ENCODE results near the gene SOST.
"Not testable (repeated sequence)": the region's sequence is repeated elsewhere in the genome, so short reads cannot be mapped to it uniquely, and the experiment has no call there.

The SOST gene

DNA sequence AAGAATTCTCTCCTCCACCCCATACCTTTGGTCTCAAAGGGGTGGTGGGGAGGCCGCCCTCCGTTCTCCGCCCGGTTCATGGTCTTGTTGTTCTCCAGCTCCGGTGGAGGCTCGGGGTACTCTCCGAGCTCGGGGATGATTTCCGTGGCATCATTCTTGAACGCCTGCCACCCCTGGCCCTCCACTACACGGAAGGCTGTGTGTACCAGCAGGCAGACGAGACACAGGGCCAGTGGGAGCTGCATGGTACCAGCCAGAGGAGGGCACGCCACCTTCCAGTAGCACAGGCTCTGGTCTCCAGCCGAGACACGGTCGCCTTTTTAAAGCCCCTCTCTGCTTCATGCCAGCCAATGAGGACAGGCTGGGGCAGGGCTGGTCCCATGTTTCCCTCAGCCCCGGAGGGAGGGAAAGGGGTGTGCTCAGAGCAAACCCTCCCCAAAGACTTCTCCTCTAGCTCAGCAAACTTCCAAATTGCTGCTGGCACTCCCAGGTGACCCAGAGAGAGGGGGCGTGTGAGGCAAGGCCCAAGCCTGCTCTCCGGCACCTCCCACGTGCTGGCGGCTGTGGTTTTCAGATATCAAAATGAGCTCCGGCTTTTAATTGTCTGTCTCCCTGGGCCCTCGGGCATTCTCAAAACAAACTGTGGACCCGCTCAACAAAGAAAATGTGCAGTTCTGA lies at the start of gene SOST:
Gene SOST, minus strand, starts transcription at position 295 of the 678 bp plus-strand sequence. Its CDS starts 50 bp downstream, at position 245.
- peaks cover 30% of the 10 kb centered on the region for H3K27me3 ChIP-seq (ENCODE audit: control insufficient read depth, insufficient read depth, low read length)
- H3K36me3 ChIP-seq (ENCODE audit: control insufficient read depth, insufficient read depth, low read length): no peaks in the 10 kb centered on the region
- peaks cover 35% of the 10 kb centered on the region for H3K4me1 ChIP-seq (ENCODE audit: control insufficient read depth, insufficient read depth, low read length)
- H3K9me3 ChIP-seq (ENCODE audit: control insufficient read depth, insufficient read depth, low read depth, low read length): no peaks in the 10 kb centered on the region
- no peak within 1 kb of the TSS for H3K27ac ChIP-seq (ENCODE audit: low read depth, low read length)
- no peak within 1 kb of the TSS for H3K4me3 ChIP-seq (ENCODE audit: low read depth, low read length)
- no peak within 1 kb of the TSS for H3K9ac ChIP-seq (ENCODE audit: low read length)

DNA sequence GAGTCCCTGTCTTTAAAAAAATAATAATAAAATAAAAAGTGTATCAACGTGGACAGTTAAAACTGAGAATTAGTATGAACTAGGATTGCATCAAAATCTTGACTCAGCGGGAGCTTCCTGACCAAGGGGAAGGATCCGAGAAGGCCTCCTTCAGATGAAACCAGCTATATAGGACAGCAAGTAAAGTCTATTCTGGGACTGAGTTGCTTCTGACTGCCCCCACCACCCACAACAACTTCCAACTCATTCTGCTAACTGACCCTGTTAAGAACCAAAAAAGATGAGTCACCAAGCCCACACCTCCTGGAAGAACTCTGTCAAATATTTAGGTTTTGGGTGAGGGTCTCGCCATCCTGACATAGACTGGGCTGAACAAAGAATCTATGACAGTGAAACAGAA lies 49.5 kb upstream of the SOST start:
- H3K27ac ChIP-seq (ENCODE audit: low read depth, low read length): no peak overlapping the region
- no peak overlapping the region for H3K9ac ChIP-seq (ENCODE audit: low read length)
- peaks cover 17% of the 10 kb centered on the region for H3K4me1 ChIP-seq (ENCODE audit: control insufficient read depth, insufficient read depth, low read length)
- H3K9me3 ChIP-seq (ENCODE audit: control insufficient read depth, insufficient read depth, low read depth, low read length): no peaks in the 10 kb centered on the region
- H3K27me3 ChIP-seq (ENCODE audit: control insufficient read depth, insufficient read depth, low read length): no peaks in the 10 kb centered on the region
- no peak overlapping the region for H3K4me3 ChIP-seq (ENCODE audit: low read depth, low read length)
- H3K36me3 ChIP-seq (ENCODE audit: control insufficient read depth, insufficient read depth, low read length): peaks cover 7% of the 10 kb centered on the region; the same call in 1 of the 2 replicates

DNA sequence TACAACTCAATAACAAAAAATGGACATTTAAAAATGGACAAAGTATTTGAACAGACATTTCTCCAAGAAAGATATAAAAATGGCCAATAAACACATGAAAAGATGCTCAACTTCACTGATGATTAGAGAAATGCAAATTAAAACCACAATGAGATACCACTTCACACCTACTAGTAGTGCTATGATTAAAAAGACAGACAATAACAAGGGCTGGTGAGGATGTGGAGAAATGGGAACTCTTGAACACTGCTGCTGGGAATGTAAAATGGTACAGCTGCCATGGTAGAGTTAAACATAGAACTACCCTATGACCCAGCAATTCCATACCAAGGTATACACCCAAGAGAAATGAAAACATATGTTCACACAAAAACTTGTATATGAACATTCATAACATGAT lies 46.5 kb upstream of the SOST start:
- H3K9me3 ChIP-seq (ENCODE audit: control insufficient read depth, insufficient read depth, low read depth, low read length): no peaks in the 10 kb centered on the region
- H3K36me3 ChIP-seq (ENCODE audit: control insufficient read depth, insufficient read depth, low read length): peaks cover 7% of the 10 kb centered on the region; the same call in 1 of the 2 replicates
- peaks cover 30% of the 10 kb centered on the region for H3K4me1 ChIP-seq (ENCODE audit: control insufficient read depth, insufficient read depth, low read length)
- no peak overlapping the region for H3K27ac ChIP-seq (ENCODE audit: low read depth, low read length)
- no peaks in the 10 kb centered on the region for H3K27me3 ChIP-seq (ENCODE audit: control insufficient read depth, insufficient read depth, low read length)
- no peak overlapping the region for H3K9ac ChIP-seq (ENCODE audit: low read length)
- no peak overlapping the region for H3K4me3 ChIP-seq (ENCODE audit: low read depth, low read length)

GRCh38 chr17:43803758-43804157 lies 45.2 kb upstream of the SOST start:
- H3K27ac ChIP-seq (ENCODE audit: low read depth, low read length): peak overlapping the region; percentile 6; the same call in 1 of the 2 replicates
- H3K27me3 ChIP-seq (ENCODE audit: control insufficient read depth, insufficient read depth, low read length): no peaks in the 10 kb centered on the region
- peaks cover 4% of the 10 kb centered on the region; the same call in 1 of the 2 replicates for H3K36me3 ChIP-seq (ENCODE audit: control insufficient read depth, insufficient read depth, low read length)
- H3K4me3 ChIP-seq (ENCODE audit: low read depth, low read length): no peak overlapping the region; the same call in 1 of the 2 replicates
- H3K9ac ChIP-seq (ENCODE audit: low read length): peak overlapping the region; percentile 47
- H3K4me1 ChIP-seq (ENCODE audit: control insufficient read depth, insufficient read depth, low read length): peaks cover 30% of the 10 kb centered on the region
- 0 out of 2 replicates have a peak, but pooled peaks cover 2% of the 10 kb centered on the region for H3K9me3 ChIP-seq (ENCODE audit: control insufficient read depth, insufficient read depth, low read depth, low read length)

- no peak overlapping the region for H3K4me3 ChIP-seq (ENCODE audit: low read depth, low read length)
- peaks cover 30% of the 10 kb centered on the region for H3K4me1 ChIP-seq (ENCODE audit: control insufficient read depth, insufficient read depth, low read length)
- no peaks in the 10 kb centered on the region for H3K27me3 ChIP-seq (ENCODE audit: control insufficient read depth, insufficient read depth, low read length)
- H3K9ac ChIP-seq (ENCODE audit: low read length): no peak overlapping the region
- H3K27ac ChIP-seq (ENCODE audit: low read depth, low read length): no peak overlapping the region
- H3K36me3 ChIP-seq (ENCODE audit: control insufficient read depth, insufficient read depth, low read length): no peaks in the 10 kb centered on the region
- H3K9me3 ChIP-seq (ENCODE audit: control insufficient read depth, insufficient read depth, low read depth, low read length): peaks cover 6% of the 10 kb centered on the region
Measured at GRCh38 chr17:43801844-43802243, 43.3 kb upstream of the SOST start.

GRCh38 chr17:43800736-43801135 lies 42.1 kb upstream of the SOST start:
- H3K4me3 ChIP-seq (ENCODE audit: low read depth, low read length): no peak overlapping the region
- peaks cover 6% of the 10 kb centered on the region for H3K9me3 ChIP-seq (ENCODE audit: control insufficient read depth, insufficient read depth, low read depth, low read length)
- no peak overlapping the region for H3K27ac ChIP-seq (ENCODE audit: low read depth, low read length)
- no peak overlapping the region for H3K9ac ChIP-seq (ENCODE audit: low read length)
- no peaks in the 10 kb centered on the region for H3K36me3 ChIP-seq (ENCODE audit: control insufficient read depth, insufficient read depth, low read length)
- peaks cover 30% of the 10 kb centered on the region for H3K4me1 ChIP-seq (ENCODE audit: control insufficient read depth, insufficient read depth, low read length)
- H3K27me3 ChIP-seq (ENCODE audit: control insufficient read depth, insufficient read depth, low read length): no peaks in the 10 kb centered on the region

DNA sequence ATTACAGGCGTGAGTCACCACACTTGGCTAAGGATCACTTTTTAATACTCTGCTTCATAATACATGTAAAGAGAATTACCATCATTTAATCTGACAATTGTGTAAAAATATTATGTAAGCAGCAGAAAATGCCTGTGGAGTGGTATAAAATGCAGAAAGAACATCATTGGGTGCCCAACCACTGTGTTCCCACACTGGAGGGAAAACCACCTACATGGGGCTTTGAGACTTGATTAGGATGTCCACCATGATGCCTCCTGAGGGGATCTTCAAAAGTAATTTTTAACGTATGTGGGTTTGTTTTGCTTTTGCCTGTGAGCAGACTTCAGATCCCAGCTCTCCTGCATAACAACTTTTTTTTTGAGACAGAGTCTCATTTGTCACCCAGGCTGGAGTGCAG lies 40.5 kb upstream of the SOST start:
- Histone ChIP-seq H3K36me3 (ENCODE audit: control insufficient read depth, insufficient read depth, low read length) (no peaks in the 10 kb centered on the region), H3K27ac (ENCODE audit: low read depth, low read length) (no peak overlapping the region), H3K9me3 (ENCODE audit: control insufficient read depth, insufficient read depth, low read depth, low read length) (peaks cover 6% of the 10 kb centered on the region), H3K27me3 (ENCODE audit: control insufficient read depth, insufficient read depth, low read length) (no peaks in the 10 kb centered on the region), H3K4me1 (ENCODE audit: control insufficient read depth, insufficient read depth, low read length) (peaks cover 22% of the 10 kb centered on the region), H3K4me3 (ENCODE audit: low read depth, low read length) (no peak overlapping the region), H3K9ac (ENCODE audit: low read length) (no peak overlapping the region)

- not testable (repeated sequence) for H3K27ac ChIP-seq (ENCODE audit: low read depth, low read length); H3K27me3 ChIP-seq (ENCODE audit: control insufficient read depth, insufficient read depth, low read length); H3K36me3 ChIP-seq (ENCODE audit: control insufficient read depth, insufficient read depth, low read length); H3K4me3 ChIP-seq (ENCODE audit: low read depth, low read length); H3K9ac ChIP-seq (ENCODE audit: low read length); H3K9me3 ChIP-seq (ENCODE audit: control insufficient read depth, insufficient read depth, low read depth, low read length)
- H3K4me1 ChIP-seq (ENCODE audit: control insufficient read depth, insufficient read depth, low read length): peaks cover 12% of the 10 kb centered on the region; the same call in 1 of the 2 replicates
Measured at GRCh38 chr17:43798024-43798423, 39.4 kb upstream of the SOST start.

GRCh38 chr17:43792668-43793067 lies 34.1 kb upstream of the SOST start:
- H3K9ac ChIP-seq (ENCODE audit: low read length); H3K27me3 ChIP-seq (ENCODE audit: control insufficient read depth, insufficient read depth, low read length); H3K9me3 ChIP-seq (ENCODE audit: control insufficient read depth, insufficient read depth, low read depth, low read length): not testable (repeated sequence)

GRCh38 chr17:43791589-43791988 lies 33.0 kb upstream of the SOST start:
- H3K27ac ChIP-seq (ENCODE audit: low read depth, low read length): no peak overlapping the region
- no peak overlapping the region for H3K4me3 ChIP-seq (ENCODE audit: low read depth, low read length)

More at GRCh38 chr17:43792668-43793067, 34.1 kb upstream of the SOST start:
- not testable (repeated sequence) for H3K4me3 ChIP-seq (ENCODE audit: low read depth, low read length); H3K36me3 ChIP-seq (ENCODE audit: control insufficient read depth, insufficient read depth, low read length); H3K4me1 ChIP-seq (ENCODE audit: control insufficient read depth, insufficient read depth, low read length); H3K27ac ChIP-seq (ENCODE audit: low read depth, low read length)

GRCh38 chr17:43790311-43790940 lies 31.8 kb upstream of the SOST start:
- Histone ChIP-seq H3K9me3 (ENCODE audit: control insufficient read depth, insufficient read depth, low read depth, low read length) (0 out of 2 replicates have a peak, but pooled peaks cover 3% of the 10 kb centered on the region), H3K36me3 (ENCODE audit: control insufficient read depth, insufficient read depth, low read length) (no peaks in the 10 kb centered on the region), H3K27ac (ENCODE audit: low read depth, low read length) (no peak overlapping the region), H3K9ac (ENCODE audit: low read length) (no peak overlapping the region), H3K4me3 (ENCODE audit: low read depth, low read length) (no peak overlapping the region), H3K4me1 (ENCODE audit: control insufficient read depth, insufficient read depth, low read length) (peaks cover 3% of the 10 kb centered on the region), H3K27me3 (ENCODE audit: control insufficient read depth, insufficient read depth, low read length) (no peaks in the 10 kb centered on the region)

More at GRCh38 chr17:43791589-43791988, 33.0 kb upstream of the SOST start:
- Histone ChIP-seq H3K9me3 (ENCODE audit: control insufficient read depth, insufficient read depth, low read depth, low read length) (0 out of 2 replicates have a peak, but pooled peaks cover 3% of the 10 kb centered on the region), H3K4me1 (ENCODE audit: control insufficient read depth, insufficient read depth, low read length) (peaks cover 3% of the 10 kb centered on the region), H3K36me3 (ENCODE audit: control insufficient read depth, insufficient read depth, low read length) (no peaks in the 10 kb centered on the region), H3K27me3 (ENCODE audit: control insufficient read depth, insufficient read depth, low read length) (no peaks in the 10 kb centered on the region), H3K9ac (ENCODE audit: low read length) (no peak overlapping the region)

All from HUES6 (cell line).